ENCODE measurements around the gene ZNF414. TPM values are rescaled to one million over a fixed set of nuclear protein-coding genes. Genes with fewer than 3 reads are reported as not detected.

Gene ZNF414
- total and polyA plus RNA-seq, 2 of the 4 experiments (the other 2 are of a cell fraction): 3.2 to 14.2 TPM

GRCh38 chr19:8481201-8481600 lies 32.8 kb downstream of the ZNF414 start:
- no peak overlapping the region for H3K9ac ChIP-seq (ENCODE audit: low read depth, low read length)
- no peak overlapping the region for H3K14ac ChIP-seq (replicated peaks; ENCODE audit: low read depth, low read length)
- H2BK20ac ChIP-seq (ENCODE audit: low read depth, low read length): no peak overlapping the region
- H2AFZ ChIP-seq (replicated peaks; ENCODE audit: low read length, poor library complexity): no peak overlapping the region
- DNase-seq (no peak), ATAC-seq (ENCODE audit: low read depth) (no peak)
- H4K5ac ChIP-seq (ENCODE audit: low read depth, low read length): no peak overlapping the region
- H3K27me3 ChIP-seq (ENCODE audit: control insufficient read depth, insufficient read depth, low read length): no peaks in the 10 kb centered on the region
- no peak overlapping the region for H3K56ac ChIP-seq (ENCODE audit: extremely low read depth, insufficient read depth, low read length)
- H3K79me1 ChIP-seq (ENCODE audit: low read depth in 1 of 2, low read length in 2 of 2): peaks cover 32 to 91% of the 10 kb centered on the region in 2 experiments
- H3K9me3 ChIP-seq (ENCODE audit: control insufficient read depth, insufficient read depth, low read length): no peaks in the 10 kb centered on the region
- H3K36me3 ChIP-seq (ENCODE audit: control insufficient read depth, insufficient read depth, low read length): peaks cover 59% of the 10 kb centered on the region
- no peak overlapping the region for H3K4me2 ChIP-seq (ENCODE audit: low read depth, low read length)
- H4K20me1 ChIP-seq (ENCODE audit: insufficient read depth, low read length): peaks cover 85% of the 10 kb centered on the region
- H3K4me1 ChIP-seq (ENCODE audit: control insufficient read depth, insufficient read depth, low read length): peaks cover 5% of the 10 kb centered on the region
- no peak overlapping the region for H2BK120ac ChIP-seq (ENCODE audit: low read depth, low read length)
- in situ Hi-C loops (cut with MboI; ENCODE audit: low sequenced_read_pairs) (no loop called here), intact Hi-C loops (cut with micrococcal nuclease) (no loop called here), dilution Hi-C loops (cut with HindIII; ENCODE audit: low sequenced_read_pairs, unreplicated experiment) (no loop called here)
- ChIA-PET CTCF (interaction anchor here (0.6 kb wide), 1 partner anchor 14 kb away, joined by 3 read pairs; no protein-coding TSS in a partner anchor), POLR2A (ENCODE audit: unreplicated experiment) (interaction anchor here (0.6 kb wide), 1 partner anchor 70 kb away, joined by 10 read pairs; no protein-coding TSS in a partner anchor)
- no peak overlapping the region for H4K8ac ChIP-seq (ENCODE audit: low read depth in 2 of 2, low read length in 2 of 2)
- no peak overlapping the region for H2AK9ac ChIP-seq (replicated peaks; ENCODE audit: low read depth, low read length, poor library complexity)
- H3K4me3 ChIP-seq (ENCODE audit: insufficient read depth, low read depth, low read length): no peak overlapping the region
- no peak overlapping the region for H3K27ac ChIP-seq (ENCODE audit: insufficient read depth, low read length)
- no peak overlapping the region for H2BK5ac ChIP-seq (ENCODE audit: low read depth, low read length, poor library complexity, severe bottlenecking)
- H2AK5ac ChIP-seq (ENCODE audit: low read depth, low read length): no peak overlapping the region
- no peak overlapping the region for H4K91ac ChIP-seq (ENCODE audit: insufficient read depth, low read depth, low read length)
- no TSS peak for BruUV-seq (replicated peaks)
- H3K9me1 ChIP-seq (ENCODE audit: insufficient read depth, low read length): peaks cover 24% of the 10 kb centered on the region
- no peak overlapping the region for H2BK15ac ChIP-seq (ENCODE audit: low read depth, low read length)
- H3K4ac ChIP-seq (ENCODE audit: low read depth, low read length): no peak overlapping the region
- H3K18ac ChIP-seq (ENCODE audit: low read depth, low read length): no peak overlapping the region
- WGBS, 2 experiments (ENCODE audit: extremely low coverage in 2 of 2, insufficient read length in 1 of 2): 85% methylated on average over 9 of the region's 11 CpGs; no CpG with 5 or more reads in 1 of the 2 experiments
- TF ChIP-seq USF2 (IDR thresholded peaks at IDR 0.05; ENCODE audit: low read depth, low read length) (no peak), ELK1 (IDR thresholded peaks at IDR 0.05; ENCODE audit: borderline replicate concordance, low read depth, low read length) (no peak), MAFK (IDR thresholded peaks at IDR 0.05; ENCODE audit: low read depth, low read length) (no peak)
- H3K23ac ChIP-seq (ENCODE audit: low read depth, low read length): no peak overlapping the region

Measured in IMR-90 (cell line).